NT2/D1 (cell line): ENCODE measurements around the gene LTC4S.

Experiments used
- SUZ12 ChIP-seq: IDR thresholded peaks from 2 replicates; pipeline ENCODE4 v1.6.1; 2011; ENCODE audit not compliant: insufficient read length, insufficient read depth; ENCODE audit errors: extremely low read depth
- YY1 ChIP-seq: IDR thresholded peaks from 2 replicates; pipeline ENCODE4 v1.6.1; 2011; ENCODE audit not compliant: insufficient read length, insufficient read depth
- ZNF274 ChIP-seq: IDR thresholded peaks from 2 replicates; pipeline ENCODE4 v1.6.1; 2011; ENCODE audit warnings: mild to moderate bottlenecking, low read depth, low read length

DNA sequence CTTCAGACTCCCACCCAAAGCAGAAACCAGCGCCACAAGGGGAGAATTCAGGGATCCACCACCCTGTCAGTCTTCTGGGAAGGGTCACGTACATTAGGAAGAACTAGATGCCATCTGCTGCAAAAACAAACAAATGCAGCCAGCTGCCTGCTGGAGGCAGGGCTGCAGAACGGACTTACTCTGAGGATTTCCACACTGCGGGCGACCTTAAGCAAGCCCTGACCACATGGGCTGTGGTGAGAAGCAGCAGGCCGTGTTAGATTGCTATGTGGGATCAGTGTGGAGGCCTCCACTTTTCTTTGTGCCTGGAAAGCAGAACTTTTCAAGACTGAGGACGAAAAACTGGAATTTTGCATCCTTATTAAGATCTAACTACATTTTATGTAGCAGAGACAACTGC, 13.4 kb upstream of the LTC4S start:
- TF ChIP-seq YY1 (no peak), SUZ12 (no peak), ZNF274 (no peak)
